NCI-H748 treated with DMSO at 0.1 percent for 48 hours (cell line): Measurements from ENCODE around the gene SLC16A6.
"Not testable (repeated sequence)": the region's sequence is repeated elsewhere in the genome, so short reads cannot be mapped to it uniquely, and the experiment has no call there.

Source experiments
- DNase-seq: peaks from one replicate; lab custom pipeline; 2025; lab: John Stamatoyannopoulos, UW

The SLC16A6 gene

GRCh38 chr17:68314916-68315535 is 24.1 kb upstream of the SLC16A6 start:
- no peak for DNase-seq

- no peak for DNase-seq
Measured at GRCh38 chr17:68310152-68310551, 19.2 kb upstream of the SLC16A6 start.

- DNase-seq, result not testable (repeated sequence)
Measured at GRCh38 chr17:68309066-68309670, 18.2 kb upstream of the SLC16A6 start.

GRCh38 chr17:68308486-68308885 is 17.6 kb upstream of the SLC16A6 start:
- not testable (repeated sequence) for DNase-seq

- no peak for DNase-seq
Measured at GRCh38 chr17:68307443-68307842, 16.5 kb upstream of the SLC16A6 start.

- no peak for DNase-seq
Measured at GRCh38 chr17:68306819-68307218, 15.9 kb upstream of the SLC16A6 start.

GRCh38 chr17:68305142-68305541 is 14.2 kb upstream of the SLC16A6 start:
- DNase-seq, result no peak

GRCh38 chr17:68304706-68305105 is 13.8 kb upstream of the SLC16A6 start:
- no peak for DNase-seq

- no peak for DNase-seq
Measured at GRCh38 chr17:68302666-68303065, 11.7 kb upstream of the SLC16A6 start.

GRCh38 chr17:68302066-68302564 is 11.2 kb upstream of the SLC16A6 start:
- DNase-seq, result no peak

- peak; percentile 57 for DNase-seq
Measured at GRCh38 chr17:68301438-68301959, 10.6 kb upstream of the SLC16A6 start.

GRCh38 chr17:68299817-68300216 is 8.9 kb upstream of the SLC16A6 start:
- DNase-seq, result no peak

GRCh38 chr17:68298601-68299000 is 7.7 kb upstream of the SLC16A6 start:
- no peak for DNase-seq

GRCh38 chr17:68297195-68297594 is 6.3 kb upstream of the SLC16A6 start:
- no peak for DNase-seq

GRCh38 chr17:68296217-68297191 is 5.6 kb upstream of the SLC16A6 start:
- DNase-seq, result no peak

GRCh38 chr17:68295086-68295485 is 4.2 kb upstream of the SLC16A6 start:
- DNase-seq, result no peak

GRCh38 chr17:68294617-68295016 is 3.7 kb upstream of the SLC16A6 start:
- no peak for DNase-seq

- no peak for DNase-seq
Measured at GRCh38 chr17:68294196-68294555, 3.2 kb upstream of the SLC16A6 start.

GRCh38 chr17:68293490-68294195 is 2.7 kb upstream of the SLC16A6 start:
- DNase-seq, result no peak

GRCh38 chr17:68292689-68293040 is 1.7 kb upstream of the SLC16A6 start:
- DNase-seq, result peak; percentile 7

- DNase-seq, result peak; percentile 41
Measured at GRCh38 chr17:68291836-68292688, 1.1 kb upstream of the SLC16A6 start.
